Upper lobe of right lung (tissue), 1 donor: Measurements from ENCODE around the gene FIGN. TPM values are rescaled to one million over a fixed set of nuclear protein-coding genes. Genes with fewer than 3 reads are reported as not detected.

Experiments used
- ATAC-seq: fragments of 200-7000 bp; cut with Tn5 transposase; one replicate; pipeline ENCODE4 v1.9.1; 2020; ENCODE audit warnings: mild to moderate bottlenecking, moderate library complexity
- DNase-seq: peaks from one replicate; pipeline ENCODE4 v3.0.0-alpha.2; 2020
- H3K27ac ChIP-seq: fragments of 200-600 bp; one replicate; pipeline ENCODE4 v1.8.0; 2022
- H3K27me3 ChIP-seq: fragments of 200-600 bp; one replicate; pipeline ENCODE4 v1.8.0; 2022; ENCODE audit warnings: mild to moderate bottlenecking
- H3K36me3 ChIP-seq: fragments of 200-600 bp; one replicate; pipeline ENCODE4 v1.8.0; 2022
- H3K4me1 ChIP-seq: fragments of 200-600 bp; one replicate; pipeline ENCODE4 v1.8.0; 2022
- H3K4me3 ChIP-seq: fragments of 200-600 bp; one replicate; pipeline ENCODE4 v1.8.0; 2022; ENCODE audit warnings: mild to moderate bottlenecking
- H3K9me3 ChIP-seq: fragments of 200-600 bp; one replicate; pipeline ENCODE4 v1.8.0; 2022
- CTCF ChIP-seq: fragments of 200-600 bp; IDR thresholded peaks from one replicate; pipeline ENCODE4 v1.8.0; 2022; ENCODE audit warnings: antibody characterized with exemption
- intact Hi-C: fragments of 100-400 bp; cut with DNase I; formaldehyde crosslinking; loops from one replicate; pipeline ENCODE4 v1.11.0; 2022
- total RNA-seq: library from RNA; stranded (reverse); fragmentation: NEBNext Ultra II Directional; extraction: Animal tissue kit (Norgen Biotek cat#: 25700); gene quantifications from one replicate; pipeline ENCODE4 v1.2.1, GENCODE V29; 2021
- donor health status: DM: no; HTN: yes; CAD: no; lungs with severe emphysema.

The FIGN gene
- total RNA-seq, 1 donor from 2014 or later: 6.5 TPM

- Histone ChIP-seq H3K36me3 (no peaks in the 10 kb centered on the region), H3K4me1 (peaks cover 8% of the 10 kb centered on the region), H3K9me3 (no peaks in the 10 kb centered on the region), H3K27ac (peak overlapping the region; percentile 63), H3K27me3 (no peaks in the 10 kb centered on the region), H3K4me3 (peak overlapping the region; percentile 66)
- no peak for ATAC-seq
- TF ChIP-seq CTCF: no peak
- intact Hi-C loops: no loop called here
- no peak for DNase-seq
Observed at GRCh38 chr2:163733301-163733938, 2.4 kb downstream of the FIGN start.

- Histone ChIP-seq H3K27me3 (no peaks in the 10 kb centered on the region), H3K9me3 (no peaks in the 10 kb centered on the region), H3K4me3 (peak overlapping the region; percentile 66), H3K36me3 (no peaks in the 10 kb centered on the region), H3K27ac (peak overlapping the region; percentile 63), H3K4me1 (peaks cover 8% of the 10 kb centered on the region)
- DNase-seq (no peak), ATAC-seq (no peak)
- no peak for TF ChIP-seq CTCF
- intact Hi-C loops: no loop called here
Observed at GRCh38 chr2:163732727-163733126, 3.1 kb downstream of the FIGN start.

GRCh38 chr2:163731735-163732134 lies 4.1 kb downstream of the FIGN start:
- no peaks in the 10 kb centered on the region for H3K9me3 ChIP-seq
- H3K4me1 ChIP-seq: peaks cover 8% of the 10 kb centered on the region
- TF ChIP-seq CTCF: no peak
- H3K4me3 ChIP-seq: peak overlapping the region; percentile 66
- no peaks in the 10 kb centered on the region for H3K36me3 ChIP-seq
- intact Hi-C loops: no loop called here
- DNase-seq (no peak), ATAC-seq (no peak)
- peak overlapping the region; percentile 26 for H3K27ac ChIP-seq
- H3K27me3 ChIP-seq: no peaks in the 10 kb centered on the region

GRCh38 chr2:163730556-163730955 lies 5.3 kb downstream of the FIGN start:
- H3K27ac ChIP-seq: no peak overlapping the region
- intact Hi-C loops: no loop called here
- H3K4me1 ChIP-seq: peaks cover 8% of the 10 kb centered on the region
- no peaks in the 10 kb centered on the region for H3K9me3 ChIP-seq
- DNase-seq (no peak), ATAC-seq (no peak)
- no peaks in the 10 kb centered on the region for H3K36me3 ChIP-seq
- H3K4me3 ChIP-seq: no peak overlapping the region
- TF ChIP-seq CTCF: no peak
- no peaks in the 10 kb centered on the region for H3K27me3 ChIP-seq

GRCh38 chr2:163729636-163730273 lies 6.1 kb downstream of the FIGN start:
- H3K9me3 ChIP-seq: no peaks in the 10 kb centered on the region
- H3K27me3 ChIP-seq: no peaks in the 10 kb centered on the region
- intact Hi-C loops: no loop called here
- ATAC-seq (no peak), DNase-seq (no peak)
- no peak for TF ChIP-seq CTCF
- peaks cover 8% of the 10 kb centered on the region for H3K4me1 ChIP-seq
- no peaks in the 10 kb centered on the region for H3K36me3 ChIP-seq
- H3K27ac ChIP-seq: no peak overlapping the region
- no peak overlapping the region for H3K4me3 ChIP-seq
